Neuronal stem cell (in vitro differentiated cells): ENCODE data around the gene RPLP1.
A peak's percentile ranks its signal among the peaks of the same experiment; 100 is the strongest.

Source experiments
- DNase-seq: peaks from one replicate; pipeline ENCODE4 v3.0.0-alpha.2; 2013; ENCODE audit warnings: low spot score
- H2AFZ ChIP-seq: one replicate; pipeline ENCODE4 v1.6.1; 2013; ENCODE audit warnings: mild to moderate bottlenecking, low read length, inconsistent platforms
- H2AK5ac ChIP-seq: 2 replicates; pipeline ENCODE4 v1.6.1; 2013; ENCODE audit warnings: low read depth, mild to moderate bottlenecking, inconsistent platforms, low read length, moderate library complexity, mixed read lengths
- H2BK120ac ChIP-seq: 2 replicates; pipeline ENCODE4 v1.6.1; 2013; ENCODE audit warnings: low read depth, mild to moderate bottlenecking, inconsistent platforms, low read length, moderate library complexity, mixed read lengths
- H2BK12ac ChIP-seq: one replicate; pipeline ENCODE4 v1.6.1; 2013; ENCODE audit warnings: low read length, inconsistent platforms
- H2BK15ac ChIP-seq: 2 replicates; pipeline ENCODE4 v1.6.1; 2013; ENCODE audit warnings: mild to moderate bottlenecking, low read length, inconsistent platforms, mixed read lengths
- H2BK5ac ChIP-seq: one replicate; pipeline ENCODE4 v1.6.1; 2013; ENCODE audit warnings: inconsistent platforms, mild to moderate bottlenecking, low read length, moderate library complexity
- H3K14ac ChIP-seq: one replicate; pipeline ENCODE4 v1.6.1; 2013; ENCODE audit warnings: low read length, inconsistent platforms
- H3K18ac ChIP-seq: 2 replicates; pipeline ENCODE4 v1.6.1; 2013; ENCODE audit warnings: low read length, inconsistent platforms
- H3K23ac ChIP-seq: 2 replicates; pipeline ENCODE4 v1.6.1; 2013; ENCODE audit warnings: low read depth, mild to moderate bottlenecking, mixed read lengths, low read length, inconsistent platforms; ENCODE audit not compliant: poor library complexity
- H3K27ac ChIP-seq: replicated peaks from 3 replicates; pipeline ENCODE4 v1.5.1; 2013; ENCODE audit warnings: low read length, inconsistent platforms
- H3K27me3 ChIP-seq, 3 experiments: 2 replicates each; pipeline ENCODE4 v1.6.1; 2013; ENCODE audit warnings: low read length in 3 of 3, mild to moderate bottlenecking in 2 of 3, inconsistent platforms in 1 of 3, low read depth in 1 of 3, mixed read lengths in 1 of 3, moderate library complexity in 1 of 3; ENCODE audit not compliant: control insufficient read depth in 3 of 3, insufficient read depth in 3 of 3
- H3K36me3 ChIP-seq, 2 donors: replicated peaks in 1 of 2; 2 replicates each; pipeline ENCODE4 v1.6.1; 2013; ENCODE audit warnings: low read length in 2 of 2; ENCODE audit not compliant: control insufficient read depth in 2 of 2, insufficient read depth in 2 of 2
- H3K4ac ChIP-seq: 2 replicates; pipeline ENCODE4 v1.6.1; 2013; ENCODE audit warnings: inconsistent platforms, mild to moderate bottlenecking, low read length, moderate library complexity
- H3K4me1 ChIP-seq, 2 donors: 1 replicate in 1 of 2; 2 replicates in 1 of 2; pipeline ENCODE4 v1.6.1; 2013; ENCODE audit warnings: low read length in 2 of 2, low read depth in 1 of 2; ENCODE audit not compliant: control insufficient read depth in 2 of 2, insufficient read depth in 1 of 2
- H3K4me2 ChIP-seq: one replicate; pipeline ENCODE4 v1.6.1; 2013; ENCODE audit warnings: mild to moderate bottlenecking, low read length, inconsistent platforms; ENCODE audit not compliant: insufficient read depth, poor library complexity, severe bottlenecking
- H3K4me3 ChIP-seq, 2 donors: 2 replicates each; pipeline ENCODE4 v1.5.1; 2013; ENCODE audit warnings: low read length in 2 of 2, mild to moderate bottlenecking in 2 of 2, inconsistent platforms in 1 of 2, moderate library complexity in 1 of 2
- H3K79me1 ChIP-seq: one replicate; pipeline ENCODE4 v1.6.1; 2013; ENCODE audit warnings: low read depth, mild to moderate bottlenecking, inconsistent platforms, low read length, moderate library complexity
- H3K9ac ChIP-seq: one replicate; pipeline ENCODE4 v1.6.1; 2013; ENCODE audit warnings: mild to moderate bottlenecking, low read depth, low read length, inconsistent platforms; ENCODE audit not compliant: poor library complexity
- H3K9me3 ChIP-seq, 2 donors: replicated peaks in 1 of 2; 2 replicates each; pipeline versions ENCODE3 to v1.6.1; 2013; ENCODE audit warnings: low read length in 2 of 2, mild to moderate bottlenecking in 2 of 2, inconsistent platforms in 1 of 2, low read depth in 1 of 2, mixed read lengths in 1 of 2, moderate library complexity in 1 of 2; ENCODE audit not compliant: control insufficient read depth in 2 of 2, insufficient read depth in 1 of 2
- H4K8ac ChIP-seq: one replicate; pipeline ENCODE4 v1.6.1; 2013; ENCODE audit warnings: low read depth, mild to moderate bottlenecking, inconsistent platforms, low read length, moderate library complexity
- H4K91ac ChIP-seq: one replicate; pipeline ENCODE4 v1.6.1; 2013; ENCODE audit warnings: low read length, low read depth, mild to moderate bottlenecking, inconsistent platforms; ENCODE audit not compliant: poor library complexity
- WGBS, 2 donors: extraction: QIAGEN DNeasy Blood & Tissue Kit; methylation state at CpG; one replicate each; pipeline ENCODE4 v1.1.7; 2013; ENCODE audit warnings: missing lambda C conversion rate in 2 of 2, mixed read lengths in 1 of 2; ENCODE audit not compliant: insufficient read length in 2 of 2, insufficient replicate concordance in 1 of 2; ENCODE audit errors: extremely low coverage in 2 of 2; 5-methylcytosine and 5-hydroxymethylcytosine counted together

Gene RPLP1

DNA sequence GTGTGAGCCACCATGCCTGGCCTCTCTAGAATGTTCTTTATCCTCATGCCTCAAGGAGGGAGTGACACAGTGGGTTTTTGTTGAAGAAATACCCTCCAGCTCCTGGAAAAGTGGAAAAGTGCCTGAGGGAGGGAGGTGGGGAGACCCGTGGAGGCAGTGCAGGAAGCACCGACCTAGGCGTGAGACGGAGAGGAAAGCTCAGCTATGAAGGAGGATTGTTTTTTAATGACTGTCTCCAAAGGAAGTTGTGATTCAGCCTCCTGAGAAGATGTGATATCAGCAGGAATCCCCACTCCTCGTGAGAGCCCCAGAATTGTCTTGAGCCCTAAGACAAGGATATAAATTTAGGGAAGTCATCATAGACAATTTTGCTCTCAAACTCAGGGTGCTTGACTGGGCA is 21.7 kb downstream of the RPLP1 start:
- no CpG with 5 or more reads among the region's 5 CpGs for WGBS, 2 donors
- Histone ChIP-seq H3K23ac (no peak overlapping the region), H3K18ac (no peak overlapping the region)

DNA sequence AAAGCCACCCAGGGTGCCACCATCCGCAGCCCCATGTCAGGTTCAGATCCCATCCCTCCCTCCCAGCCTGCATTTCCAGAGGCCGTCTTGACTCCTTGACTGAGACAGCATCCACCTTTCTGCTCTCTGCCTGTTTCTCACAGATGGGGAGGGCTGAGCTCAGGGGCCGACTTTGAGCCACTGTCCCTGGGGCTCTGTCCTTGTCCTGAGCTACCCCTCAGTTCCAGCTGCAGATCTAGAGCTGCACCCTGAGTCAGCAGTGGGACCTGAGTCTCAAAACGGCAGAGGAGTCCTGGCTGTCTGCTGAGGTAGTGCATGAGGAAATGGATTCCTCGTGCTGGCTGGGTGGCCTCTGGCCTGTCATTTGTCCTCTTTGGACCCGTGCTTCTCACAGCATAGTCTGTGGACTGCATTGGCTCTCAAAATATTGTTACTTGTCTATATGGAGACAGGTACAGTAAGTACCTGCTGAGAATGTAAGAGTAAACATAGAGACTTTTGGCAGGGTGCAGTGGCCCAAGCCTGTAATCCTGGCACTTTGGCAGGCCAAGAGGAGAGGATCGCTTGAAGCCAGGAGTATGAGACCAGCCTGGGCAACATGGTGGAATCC is 22.3 kb downstream of the RPLP1 start:
- DNase-seq, result no peak
- no peak overlapping the region for H2AK5ac ChIP-seq
- H3K4me1 ChIP-seq, result no peaks in the 10 kb centered on the region
- no CpG with 5 or more reads among the region's 7 CpGs for WGBS, 2 donors
- H3K23ac ChIP-seq, result no peak overlapping the region
- H3K9me3 ChIP-seq, result peaks cover 0 to 2% of the 10 kb centered on the region in 2 donors
- H3K27me3 ChIP-seq, result peaks cover 0 to 5% (median 0%) of the 10 kb centered on the region in 3 experiments
- H3K4me2 ChIP-seq, result no peak overlapping the region
- no peak overlapping the region for H2BK5ac ChIP-seq
- no peak overlapping the region for H4K91ac ChIP-seq
- no peak overlapping the region for H4K8ac ChIP-seq
- H3K4ac ChIP-seq, result no peak overlapping the region
- H3K79me1 ChIP-seq, result no peaks in the 10 kb centered on the region
- no peak overlapping the region for H3K14ac ChIP-seq
- no peak overlapping the region for H2BK120ac ChIP-seq
- no peak overlapping the region for H3K18ac ChIP-seq
- peaks cover 0 to 1% of the 10 kb centered on the region in 2 donors for H3K36me3 ChIP-seq
- no peak overlapping the region for H2BK15ac ChIP-seq
- H3K9ac ChIP-seq, result no peak overlapping the region
- no peak overlapping the region for H2AFZ ChIP-seq
- H3K27ac ChIP-seq, result no peak overlapping the region
- no peak overlapping the region for H3K4me3 ChIP-seq
- H2BK12ac ChIP-seq, result no peak overlapping the region

More for the DNA sequence above, 21.7 kb downstream of the RPLP1 start:
- H2BK15ac ChIP-seq, result no peak overlapping the region
- no peak for DNase-seq
- H3K4ac ChIP-seq, result no peak overlapping the region
- H3K9ac ChIP-seq, result no peak overlapping the region
- peaks cover 0 to 5% (median 0%) of the 10 kb centered on the region in 3 experiments for H3K27me3 ChIP-seq
- H3K9me3 ChIP-seq, result peaks cover 0 to 1% of the 10 kb centered on the region in 2 donors
- H2BK12ac ChIP-seq, result no peak overlapping the region
- H3K36me3 ChIP-seq, result peaks cover 0 to under 1% of the 10 kb centered on the region in 2 donors
- no peak overlapping the region for H3K4me3 ChIP-seq
- no peak overlapping the region for H2BK120ac ChIP-seq
- no peak overlapping the region for H4K8ac ChIP-seq
- no peaks in the 10 kb centered on the region for H3K79me1 ChIP-seq
- H3K4me2 ChIP-seq, result no peak overlapping the region
- no peaks in the 10 kb centered on the region for H3K4me1 ChIP-seq
- H3K27ac ChIP-seq, result no peak overlapping the region
- no peak overlapping the region for H3K14ac ChIP-seq
- H2AK5ac ChIP-seq, result no peak overlapping the region
- no peak overlapping the region for H2BK5ac ChIP-seq
- no peak overlapping the region for H4K91ac ChIP-seq
- H2AFZ ChIP-seq, result no peak overlapping the region

DNA sequence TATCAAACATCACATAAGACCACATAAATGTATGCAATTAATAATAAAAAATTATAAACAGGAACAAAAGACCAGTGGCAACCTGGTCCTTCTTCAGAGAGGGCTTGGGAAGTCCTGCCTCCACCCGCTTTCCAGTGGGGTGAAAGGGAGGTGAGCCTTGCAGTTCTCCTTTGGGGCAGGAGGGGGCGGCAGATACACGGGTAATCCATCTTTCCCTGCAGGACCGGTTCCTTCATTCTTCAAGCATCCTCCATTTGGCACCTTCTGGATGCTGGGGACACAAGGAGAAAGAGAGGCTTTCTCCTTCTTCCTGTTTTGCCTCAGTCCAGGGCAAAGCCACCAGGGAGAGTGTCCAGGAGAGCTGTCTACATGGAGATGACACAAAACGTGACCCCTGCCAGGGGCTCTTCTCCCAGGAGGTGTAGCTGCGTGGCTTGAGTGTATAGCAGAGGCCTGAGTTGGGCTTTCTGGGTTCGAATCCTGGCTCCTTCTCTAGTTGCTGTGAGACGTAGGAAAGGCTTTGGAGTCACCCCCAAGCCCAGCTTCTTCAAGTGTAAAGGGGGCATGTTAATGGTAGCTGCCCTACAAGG is 23.2 kb downstream of the RPLP1 start:
- Histone ChIP-seq H3K79me1 (no peaks in the 10 kb centered on the region), H3K14ac (no peak overlapping the region), H3K4me3 (no peak overlapping the region), H3K23ac (no peak overlapping the region), H2BK12ac (no peak overlapping the region), H3K18ac (no peak overlapping the region), H3K9ac (no peak overlapping the region), H4K91ac (no peak overlapping the region), H2AFZ (no peak overlapping the region), H2AK5ac (no peak overlapping the region), H3K4me2 (no peak overlapping the region), H3K36me3 (peaks cover 0 to 1% of the 10 kb centered on the region in 2 donors), H3K27me3 (peaks cover 0 to 5% (median 0%) of the 10 kb centered on the region in 3 experiments), H3K27ac (no peak overlapping the region), H3K9me3 (peaks cover 0 to 2% of the 10 kb centered on the region in 2 donors), H4K8ac (no peak overlapping the region), H3K4ac (no peak overlapping the region), H2BK120ac (no peak overlapping the region), H2BK5ac (no peak overlapping the region), H2BK15ac (no peak overlapping the region), H3K4me1 (no peaks in the 10 kb centered on the region)
- peak; percentile 60 for DNase-seq
- no CpG with 5 or more reads among the region's 8 CpGs for WGBS, 2 donors

DNA sequence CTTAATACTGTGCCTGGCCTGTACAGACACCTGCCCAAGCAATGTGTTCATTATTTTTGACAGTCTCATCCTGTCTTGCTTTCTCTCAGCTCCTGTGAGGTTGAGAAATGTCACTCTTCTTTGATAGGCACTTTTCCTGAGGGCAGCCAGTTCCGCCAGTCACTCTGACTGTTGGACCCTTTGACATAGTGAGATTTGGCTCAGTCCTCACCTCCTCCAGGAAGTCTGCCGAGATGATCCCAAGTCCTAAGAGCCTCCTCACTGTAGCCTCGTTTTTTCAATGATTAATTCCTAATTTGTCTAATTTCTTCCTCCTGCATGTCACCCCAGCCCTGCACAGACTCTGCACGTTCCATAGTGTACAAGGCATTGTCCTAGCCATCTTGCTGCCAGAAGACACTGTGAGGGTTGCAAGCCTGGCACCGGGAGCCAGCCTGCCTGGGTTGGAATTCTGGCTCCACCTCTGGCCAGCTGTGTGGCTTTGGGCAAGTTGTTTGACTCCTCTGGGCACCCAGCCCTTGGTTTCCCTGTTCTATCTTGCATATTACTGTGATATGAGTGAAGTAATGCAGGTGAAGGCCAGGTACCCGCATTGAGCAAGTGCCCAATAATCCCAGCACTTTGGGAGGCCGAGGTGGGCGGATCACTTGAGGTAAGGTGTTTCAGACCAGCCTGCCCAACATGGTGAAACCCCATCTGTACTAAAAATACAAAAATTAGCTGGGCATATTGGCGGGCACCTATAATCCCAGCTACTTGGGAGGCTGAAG is 24.3 kb downstream of the RPLP1 start:
- H4K8ac ChIP-seq, result no peak overlapping the region
- no peak overlapping the region for H2BK5ac ChIP-seq
- H3K4me3 ChIP-seq, result no peak overlapping the region
- H3K9ac ChIP-seq, result no peak overlapping the region
- peaks cover 0 to 1% of the 10 kb centered on the region in 2 donors for H3K36me3 ChIP-seq
- H3K27ac ChIP-seq, result no peak overlapping the region
- no peaks in the 10 kb centered on the region for H3K79me1 ChIP-seq
- no CpG with 5 or more reads among the region's 9 CpGs for WGBS, 2 donors
- no peak overlapping the region for H3K14ac ChIP-seq
- H2BK15ac ChIP-seq, result no peak overlapping the region
- H3K9me3 ChIP-seq, result peaks cover 0 to 2% of the 10 kb centered on the region in 2 donors
- H3K23ac ChIP-seq, result no peak overlapping the region
- no peak for DNase-seq
- H2AK5ac ChIP-seq, result no peak overlapping the region
- no peak overlapping the region for H3K18ac ChIP-seq
- H3K4me2 ChIP-seq, result no peak overlapping the region
- H2BK12ac ChIP-seq, result no peak overlapping the region
- H3K27me3 ChIP-seq, result peaks cover 0 to 5% (median 0%) of the 10 kb centered on the region in 3 experiments
- no peaks in the 10 kb centered on the region for H3K4me1 ChIP-seq
- no peak overlapping the region for H2AFZ ChIP-seq
- H4K91ac ChIP-seq, result no peak overlapping the region
- no peak overlapping the region for H2BK120ac ChIP-seq
- H3K4ac ChIP-seq, result no peak overlapping the region
